Body of pancreas (tissue), 4 donors: ENCODE results near the gene PRG2. TPM values are rescaled to one million over a fixed set of nuclear protein-coding genes. Genes with fewer than 3 reads are reported as not detected.

Experiments
- ATAC-seq: fragments of 150-250 bp; one replicate; pipeline ENCODE4 v1.9.1; 2016
- DNase-seq, 4 donors: peaks; one replicate each; pipeline ENCODE4 v3.0.0-alpha.2; 2019
- H3K27ac ChIP-seq, 4 donors: fragments of 200-600 bp; sonication (generic); 1 replicate in 3 of 4; 2 replicates in 1 of 4; pipeline versions ENCODE4 v1.5.1 to v1.6.1; 2016 to 2019; ENCODE audit warnings: mild to moderate bottlenecking in 1 of 4, mixed read lengths in 1 of 4, moderate library complexity in 1 of 4
- H3K27me3 ChIP-seq, 2 donors: fragments of 200-600 bp; sonication (generic); one replicate each; pipeline ENCODE4 v1.6.0; 2016; ENCODE audit warnings: mild to moderate bottlenecking in 1 of 2
- H3K36me3 ChIP-seq, 2 donors: fragments of 200-600 bp; sonication (generic); replicated peaks in 1 of 2; 2 replicates each; pipeline ENCODE4 v1.5.1; 2016; ENCODE audit warnings: low read depth in 2 of 2; ENCODE audit not compliant: insufficient read depth in 1 of 2
- H3K4me1 ChIP-seq: fragments of 200-600 bp; sonication (generic); one replicate; pipeline ENCODE4 v1.6.0; 2016
- H3K4me3 ChIP-seq, 2 donors: fragments of 200-600 bp; sonication (generic); 1 replicate in 1 of 2; 2 replicates in 1 of 2; pipeline ENCODE4 v1.5.1; 2016 to 2019
- H3K9me3 ChIP-seq, 3 donors: fragments of 200-600 bp; sonication (generic); 1 replicate in 2 of 3; 2 replicates in 1 of 3; pipeline ENCODE4 v1.5.1; 2016
- POLR2A ChIP-seq, 3 donors: fragments of 450-650 bp; IDR thresholded peaks; one replicate each; pipeline ENCODE4 v1.6.1; 2016; ENCODE audit warnings: antibody characterized with exemption in 3 of 3, mild to moderate bottlenecking in 2 of 3
- WGBS, 2 donors: methylation state at CpG; one replicate each; pipeline ENCODE4 v1.1.5; 2017; 5-methylcytosine and 5-hydroxymethylcytosine counted together
- intact Hi-C: fragments of 100-400 bp; cut with DNase I; formaldehyde crosslinking; loops from one replicate; pipeline ENCODE4 v1.15.1; 2023
- total RNA-seq, 2 donors: library from RNA; depleted of rRNA; stranded (reverse); fragments of >200 nt; gene quantifications; one replicate each; pipeline ENCODE4 v1.1.0, GENCODE V29; 2016
- TF ChIP-seq, protein P1 (sequence below), 7 experiments: fragments of 450-650 bp in 4 of 7; fragments of 200-600 bp in 3 of 7; sonication (generic) in 3 of 7; IDR thresholded peaks; one replicate each; pipeline ENCODE4 v1.5.1; 2016 to 2019; ENCODE audit warnings: antibody characterized with exemption in 7 of 7

Gene PRG2
- total RNA-seq, 2 donors from 2014 or later, result not detected

DNA sequence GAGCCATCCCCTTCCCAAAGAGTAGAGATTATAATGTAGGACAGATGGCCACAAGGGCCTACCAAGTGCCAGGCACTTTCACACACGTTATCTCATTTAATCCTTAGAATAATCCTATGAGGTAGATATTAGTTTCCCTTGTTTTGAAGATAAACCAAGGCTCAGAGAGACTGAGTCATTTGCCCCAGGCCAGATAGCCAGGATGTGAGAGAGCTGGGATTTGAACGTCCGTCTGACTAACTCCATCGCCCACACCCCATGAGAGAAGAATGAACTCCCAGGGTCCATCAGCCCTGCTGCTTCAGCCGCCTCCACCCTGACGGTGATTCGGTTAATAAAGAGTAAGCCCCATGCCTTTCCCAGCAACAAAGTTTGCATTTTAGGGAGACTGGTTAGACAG, 20.2 kb downstream of the PRG2 start:
- H3K9me3 ChIP-seq, result no peaks in the 10 kb centered on the region
- H3K27ac ChIP-seq, result no peak overlapping the region
- H3K4me3 ChIP-seq, result no peak overlapping the region
- TF ChIP-seq, protein P1, sequence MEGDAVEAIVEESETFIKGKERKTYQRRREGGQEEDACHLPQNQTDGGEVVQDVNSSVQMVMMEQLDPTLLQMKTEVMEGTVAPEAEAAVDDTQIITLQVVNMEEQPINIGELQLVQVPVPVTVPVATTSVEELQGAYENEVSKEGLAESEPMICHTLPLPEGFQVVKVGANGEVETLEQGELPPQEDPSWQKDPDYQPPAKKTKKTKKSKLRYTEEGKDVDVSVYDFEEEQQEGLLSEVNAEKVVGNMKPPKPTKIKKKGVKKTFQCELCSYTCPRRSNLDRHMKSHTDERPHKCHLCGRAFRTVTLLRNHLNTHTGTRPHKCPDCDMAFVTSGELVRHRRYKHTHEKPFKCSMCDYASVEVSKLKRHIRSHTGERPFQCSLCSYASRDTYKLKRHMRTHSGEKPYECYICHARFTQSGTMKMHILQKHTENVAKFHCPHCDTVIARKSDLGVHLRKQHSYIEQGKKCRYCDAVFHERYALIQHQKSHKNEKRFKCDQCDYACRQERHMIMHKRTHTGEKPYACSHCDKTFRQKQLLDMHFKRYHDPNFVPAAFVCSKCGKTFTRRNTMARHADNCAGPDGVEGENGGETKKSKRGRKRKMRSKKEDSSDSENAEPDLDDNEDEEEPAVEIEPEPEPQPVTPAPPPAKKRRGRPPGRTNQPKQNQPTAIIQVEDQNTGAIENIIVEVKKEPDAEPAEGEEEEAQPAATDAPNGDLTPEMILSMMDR (IDR thresholded peaks at IDR 0.05), result no peak
- TF ChIP-seq POLR2A (IDR thresholded peaks at IDR 0.05), result no peak
- no peaks in the 10 kb centered on the region for H3K27me3 ChIP-seq
- no peaks in the 10 kb centered on the region for H3K4me1 ChIP-seq
- H3K36me3 ChIP-seq, result no peaks in the 10 kb centered on the region
- ATAC-seq (no peak), DNase-seq (no peak)
- WGBS, 2 donors, result 86 to 91% methylated on average over 7 of the region's 7 CpGs
- intact Hi-C loops, result no loop called here

DNA sequence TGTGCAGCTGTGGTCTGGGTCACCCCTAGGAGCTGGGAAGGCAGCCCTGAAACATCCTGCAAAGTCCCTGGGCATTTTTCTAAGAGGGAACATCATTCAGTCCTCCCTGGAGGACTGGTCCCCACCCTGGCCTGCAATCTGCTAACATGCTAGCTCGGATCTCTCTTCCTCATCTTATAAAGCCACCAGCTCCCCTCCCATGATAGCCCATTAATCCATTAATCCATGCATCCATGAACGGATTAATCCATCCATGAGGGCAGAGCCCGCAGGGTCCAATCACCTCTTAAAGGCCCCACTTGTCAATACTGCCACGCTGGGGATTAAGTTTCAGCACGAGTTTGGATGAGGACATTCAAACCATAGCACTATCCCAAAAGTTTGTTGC, 21.6 kb downstream of the PRG2 start:
- no peaks in the 10 kb centered on the region for H3K36me3 ChIP-seq
- no peak overlapping the region for H3K27ac ChIP-seq
- DNase-seq (no peak), ATAC-seq (no peak)
- H3K27me3 ChIP-seq, result no peaks in the 10 kb centered on the region
- intact Hi-C loops, result no loop called here
- 65 to 80% methylated on average over 4 to 5 of the region's 5 CpGs for WGBS, 2 donors
- peaks cover 4% of the 10 kb centered on the region for H3K4me1 ChIP-seq
- TF ChIP-seq POLR2A (IDR thresholded peaks at IDR 0.05), result no peak
- H3K4me3 ChIP-seq, result no peak overlapping the region
- no peaks in the 10 kb centered on the region for H3K9me3 ChIP-seq

DNA sequence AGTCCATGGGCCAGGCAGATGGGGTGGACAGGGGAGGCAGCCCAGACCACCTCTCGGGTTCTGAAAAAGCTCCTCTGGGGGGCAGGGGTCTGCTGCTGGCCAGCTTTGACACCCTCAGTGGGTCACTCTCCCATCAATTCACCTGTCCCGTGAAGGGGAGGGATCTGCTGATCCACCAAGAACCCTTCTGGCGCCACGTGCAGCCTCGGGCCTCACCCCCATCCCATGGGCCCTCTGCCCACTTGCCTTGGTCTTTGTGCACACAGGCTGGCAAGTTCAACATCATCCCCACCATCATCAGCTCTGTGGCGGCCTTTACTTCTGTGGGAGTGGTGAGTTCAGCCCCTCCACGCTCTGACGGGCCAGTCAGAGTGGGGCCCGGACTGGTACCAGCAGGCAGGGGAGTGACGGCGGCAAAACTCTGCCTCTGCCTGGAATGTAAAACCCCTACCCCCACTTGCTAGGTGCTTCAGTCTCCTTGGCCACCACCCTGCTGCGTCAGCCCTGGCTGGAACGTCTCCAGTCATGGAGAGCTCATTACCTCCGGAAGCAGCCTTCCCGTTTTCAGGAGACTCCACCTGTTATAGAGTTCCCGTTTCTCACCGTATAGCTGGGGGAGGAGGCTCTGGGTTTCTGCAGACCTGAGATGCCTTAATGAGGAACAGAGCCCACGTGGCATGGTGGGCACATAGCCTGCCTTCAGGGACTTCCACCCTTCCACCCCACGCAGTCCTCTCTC, 22.2 kb downstream of the PRG2 start:
- no peaks in the 10 kb centered on the region for H3K9me3 ChIP-seq
- no peak overlapping the region for H3K27ac ChIP-seq
- no peak for TF ChIP-seq POLR2A (IDR thresholded peaks at IDR 0.05)
- TF ChIP-seq, protein P1 (IDR thresholded peaks at IDR 0.05), result no peak
- WGBS, 2 donors, result 58 to 66% methylated on average over 3 to 18 of the region's 19 CpGs
- H3K27me3 ChIP-seq, result no peaks in the 10 kb centered on the region
- no peaks in the 10 kb centered on the region for H3K36me3 ChIP-seq
- H3K4me1 ChIP-seq, result peaks cover 10% of the 10 kb centered on the region
- DNase-seq (peak in 2 of 4 donors; percentile 31 to 73), ATAC-seq (no peak)
- intact Hi-C loops, result no loop called here
- H3K4me3 ChIP-seq, result no peak overlapping the region

DNA sequence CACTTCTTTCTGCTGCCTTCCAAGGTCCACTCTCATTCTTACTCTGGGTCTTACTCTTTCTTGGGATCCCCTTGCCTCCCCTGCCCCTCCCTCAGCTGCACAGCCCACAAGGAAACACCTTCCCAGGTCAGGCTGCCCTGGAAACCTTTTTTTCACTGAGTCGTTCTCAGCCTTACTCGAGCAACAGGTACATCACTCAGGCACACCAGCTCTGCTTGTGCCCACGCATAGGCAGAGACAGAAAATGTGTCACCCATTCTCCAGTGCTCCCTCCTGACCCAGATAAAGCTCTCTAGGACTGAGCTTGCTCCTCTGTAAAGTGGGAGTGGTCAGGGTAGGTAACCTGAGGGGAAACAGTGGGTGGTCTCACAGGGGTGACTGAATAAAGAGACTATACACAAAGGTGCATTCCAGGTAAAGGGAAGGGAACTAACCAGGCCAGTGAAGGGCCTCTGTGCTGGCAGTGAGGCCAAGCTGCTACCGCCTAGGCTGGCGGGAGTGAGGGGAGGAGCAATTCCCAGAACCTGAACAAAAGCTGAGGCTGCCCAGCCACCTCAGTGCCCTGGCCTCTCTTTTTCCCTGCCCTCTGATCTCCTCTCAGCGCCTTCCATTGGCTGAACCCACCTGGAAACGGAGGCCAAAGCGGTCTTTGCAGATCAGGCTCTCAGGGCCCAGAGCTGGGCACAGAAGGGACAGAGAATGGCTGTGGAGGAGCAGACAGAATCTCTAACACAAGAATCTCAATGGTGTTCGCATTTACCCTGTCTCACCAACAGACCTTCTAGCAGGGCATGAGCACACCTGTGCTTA, 25.4 kb downstream of the PRG2 start:
- Histone ChIP-seq H3K27me3 (no peaks in the 10 kb centered on the region), H3K36me3 (no peaks in the 10 kb centered on the region), H3K9me3 (no peaks in the 10 kb centered on the region), H3K4me1 (peaks cover 15% of the 10 kb centered on the region), H3K27ac (peak overlapping the region in 1 of 4 donors; percentile 69), H3K4me3 (no peak overlapping the region)
- WGBS, 2 donors, result 76 to 83% methylated on average over 9 of the region's 9 CpGs
- ATAC-seq, result no peak
- TF ChIP-seq, protein P1 (IDR thresholded peaks at IDR 0.05), result no peak
- TF ChIP-seq POLR2A (IDR thresholded peaks at IDR 0.05), result no peak
- intact Hi-C loops, result no loop called here
- no peak for DNase-seq
